Measurements from ENCODE around the gene XRCC1. TPM values are rescaled to one million over a fixed set of nuclear protein-coding genes. Genes with fewer than 3 reads are reported as not detected.

XRCC1 gene
- total RNA-seq, 1 experiment from 2014 or later = 37.4 TPM

DNA sequence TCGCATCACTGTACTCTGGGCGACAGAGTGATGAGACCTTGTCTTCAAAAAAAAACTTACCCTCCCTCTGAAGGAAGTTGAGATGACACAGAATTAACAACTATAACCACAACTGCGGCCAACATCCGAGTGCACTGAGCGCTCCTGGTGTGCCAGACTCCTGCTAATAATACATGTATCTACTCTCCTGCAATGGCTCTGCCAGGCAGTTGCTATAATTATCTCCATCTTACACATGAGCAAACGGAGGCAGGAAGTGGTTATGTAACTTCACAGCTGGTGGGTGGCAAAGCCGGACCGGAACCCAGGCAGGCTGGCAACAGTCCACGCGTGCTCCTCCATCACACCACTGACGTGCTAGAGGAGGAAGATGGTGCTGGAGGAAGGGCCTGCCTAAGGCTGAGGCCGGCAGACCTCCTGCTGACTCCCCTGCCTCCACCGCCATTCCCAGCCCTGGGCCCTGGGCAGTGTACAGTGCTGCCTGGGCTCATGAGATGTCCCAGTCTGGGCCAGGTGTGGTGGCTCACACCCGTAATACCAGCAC lies 12.6 kb downstream of the XRCC1 start:
- H3K27me3 ChIP-seq (ENCODE audit: insufficient read depth, low read length) = no peaks in the 10 kb centered on the region
- CTCF ChIA-PET = no interaction called here
- no peak overlapping the region for H3K4me3 ChIP-seq (replicated peaks in 1 of 2; ENCODE audit: low read depth in 1 of 2, low read length in 2 of 2)
- H3K9ac ChIP-seq (ENCODE audit: low read length) = peak overlapping the region; percentile 17; the same call in 1 of the 2 replicates
- H3K27ac ChIP-seq (ENCODE audit: low read depth, low read length) = no peak overlapping the region
- no peak for TF ChIP-seq EZH2 (IDR thresholded peaks at IDR 0.05)
- TF ChIP-seq CEBPB (IDR thresholded peaks at IDR 0.05; ENCODE audit: low read depth) = no peak
- TF ChIP-seq ELF1 (IDR thresholded peaks at IDR 0.05; ENCODE audit: borderline replicate concordance, low read depth) = no peak
- no peak for TF ChIP-seq JUND (IDR thresholded peaks at IDR 0.05)
- no peak for TF ChIP-seq EZH2phosphoT487 (IDR thresholded peaks at IDR 0.05; ENCODE audit: borderline replicate concordance)
- DNase-seq (ENCODE audit: low read depth, low spot score) (no peak), ATAC-seq (peak; percentile 41)
- POLR2A ChIA-PET = no interaction called here
- BruUV-seq (replicated peaks) = no TSS peak
- no peaks in the 10 kb centered on the region for H4K20me1 ChIP-seq (ENCODE audit: insufficient read depth)
- H3K4me1 ChIP-seq (ENCODE audit: control insufficient read depth in 1 of 2, insufficient read depth in 2 of 2, low read length in 2 of 2) = peaks cover 0 to 24% of the 10 kb centered on the region in 2 experiments; a peak in 2 of 4 replicates
- H3K36me3 ChIP-seq (ENCODE audit: control insufficient read depth in 1 of 2, insufficient read depth in 2 of 2, low read length in 2 of 2) = no peaks in the 10 kb centered on the region; a peak in 2 of 4 replicates
- H3K4me2 ChIP-seq (ENCODE audit: low read length) = peak overlapping the region; percentile 53
- RAD21 ChIA-PET (ENCODE audit: low non-redundant PET in 1 of 2, low total read pairs in 2 of 2, uncharacterized antibody in 2 of 2, unreplicated experiment in 2 of 2) = no interaction called here
- H2AFZ ChIP-seq (ENCODE audit: low read depth, low read length, poor library complexity, severe bottlenecking) = no peak overlapping the region
- intact Hi-C loops (cut with micrococcal nuclease) = no loop called here
- H3K79me2 ChIP-seq (ENCODE audit: insufficient read depth, low read length) = no peaks in the 10 kb centered on the region
- H3K9me2 ChIP-seq (ENCODE audit: insufficient read depth) = no peaks in the 10 kb centered on the region
- no peaks in the 10 kb centered on the region for H3K9me3 ChIP-seq (ENCODE audit: control insufficient read depth in 1 of 2, insufficient read depth in 1 of 2, low read depth in 1 of 2, low read length in 2 of 2)

DNA sequence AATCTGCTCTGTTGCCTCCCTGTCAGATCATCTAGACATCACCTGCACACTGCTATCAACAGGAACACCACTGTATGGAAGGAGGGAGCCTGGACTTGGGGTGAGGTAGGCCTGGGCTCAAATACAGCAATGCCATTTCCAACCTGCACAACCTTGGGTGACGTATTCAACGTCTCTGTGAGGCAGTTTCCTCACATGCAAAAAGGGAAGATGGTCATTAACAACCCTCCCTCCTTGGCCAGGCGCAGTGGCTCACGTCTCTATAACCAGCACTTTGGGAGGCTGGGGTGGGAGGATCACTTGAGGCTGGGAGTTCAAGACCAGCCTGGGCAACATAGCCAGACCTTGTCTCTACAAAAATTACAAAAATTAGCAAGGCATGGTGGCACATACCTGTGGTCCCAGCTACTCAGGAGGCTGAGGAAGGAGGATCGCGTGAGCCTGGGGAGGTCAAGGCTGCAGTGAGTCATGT lies 13.1 kb downstream of the XRCC1 start:
- ATAC-seq = peak; percentile 12; the same call in 1 of the 2 replicates
- no peak overlapping the region for H3K27ac ChIP-seq (ENCODE audit: low read depth, low read length)
- TF ChIP-seq YY1 (IDR thresholded peaks at IDR 0.05; ENCODE audit: extremely low read depth, insufficient replicate concordance, low read depth, low read length) (no peak), ZBTB33 (IDR thresholded peaks at IDR 0.05; ENCODE audit: extremely low read depth, insufficient replicate concordance, low read length) (no peak), POLR2AphosphoS5 (IDR thresholded peaks at IDR 0.05; ENCODE audit: low read depth, low read length) (no peak), POLR2A (IDR thresholded peaks at IDR 0.05; ENCODE audit: borderline replicate concordance, extremely low read depth, insufficient read depth, insufficient read length) (no peak), EGR1 (IDR thresholded peaks at IDR 0.05; ENCODE audit: low read depth) (no peak), RAD21 (IDR thresholded peaks at IDR 0.05; ENCODE audit: low read depth) (no peak), EZH2phosphoT487 (IDR thresholded peaks at IDR 0.05; ENCODE audit: borderline replicate concordance) (no peak), SP1 (IDR thresholded peaks at IDR 0.05; ENCODE audit: low read depth) (no peak), FOSL1 (IDR thresholded peaks at IDR 0.05; ENCODE audit: low read depth) (no peak), SRF (IDR thresholded peaks at IDR 0.05; ENCODE audit: low read depth) (no peak), JUND (IDR thresholded peaks at IDR 0.05) (no peak), ZFX (IDR thresholded peaks at IDR 0.05) (no peak)
- TF ChIP-seq, protein P1, sequence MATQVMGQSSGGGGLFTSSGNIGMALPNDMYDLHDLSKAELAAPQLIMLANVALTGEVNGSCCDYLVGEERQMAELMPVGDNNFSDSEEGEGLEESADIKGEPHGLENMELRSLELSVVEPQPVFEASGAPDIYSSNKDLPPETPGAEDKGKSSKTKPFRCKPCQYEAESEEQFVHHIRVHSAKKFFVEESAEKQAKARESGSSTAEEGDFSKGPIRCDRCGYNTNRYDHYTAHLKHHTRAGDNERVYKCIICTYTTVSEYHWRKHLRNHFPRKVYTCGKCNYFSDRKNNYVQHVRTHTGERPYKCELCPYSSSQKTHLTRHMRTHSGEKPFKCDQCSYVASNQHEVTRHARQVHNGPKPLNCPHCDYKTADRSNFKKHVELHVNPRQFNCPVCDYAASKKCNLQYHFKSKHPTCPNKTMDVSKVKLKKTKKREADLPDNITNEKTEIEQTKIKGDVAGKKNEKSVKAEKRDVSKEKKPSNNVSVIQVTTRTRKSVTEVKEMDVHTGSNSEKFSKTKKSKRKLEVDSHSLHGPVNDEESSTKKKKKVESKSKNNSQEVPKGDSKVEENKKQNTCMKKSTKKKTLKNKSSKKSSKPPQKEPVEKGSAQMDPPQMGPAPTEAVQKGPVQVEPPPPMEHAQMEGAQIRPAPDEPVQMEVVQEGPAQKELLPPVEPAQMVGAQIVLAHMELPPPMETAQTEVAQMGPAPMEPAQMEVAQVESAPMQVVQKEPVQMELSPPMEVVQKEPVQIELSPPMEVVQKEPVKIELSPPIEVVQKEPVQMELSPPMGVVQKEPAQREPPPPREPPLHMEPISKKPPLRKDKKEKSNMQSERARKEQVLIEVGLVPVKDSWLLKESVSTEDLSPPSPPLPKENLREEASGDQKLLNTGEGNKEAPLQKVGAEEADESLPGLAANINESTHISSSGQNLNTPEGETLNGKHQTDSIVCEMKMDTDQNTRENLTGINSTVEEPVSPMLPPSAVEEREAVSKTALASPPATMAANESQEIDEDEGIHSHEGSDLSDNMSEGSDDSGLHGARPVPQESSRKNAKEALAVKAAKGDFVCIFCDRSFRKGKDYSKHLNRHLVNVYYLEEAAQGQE (IDR thresholded peaks at IDR 0.05; ENCODE audit: low read depth) = no peak
- TF ChIP-seq, protein P2, sequence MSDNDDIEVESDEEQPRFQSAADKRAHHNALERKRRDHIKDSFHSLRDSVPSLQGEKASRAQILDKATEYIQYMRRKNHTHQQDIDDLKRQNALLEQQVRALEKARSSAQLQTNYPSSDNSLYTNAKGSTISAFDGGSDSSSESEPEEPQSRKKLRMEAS (IDR thresholded peaks at IDR 0.05) = no peak

More for the DNA sequence above, 13.1 kb downstream of the XRCC1 start:
- Histone ChIP-seq H3K27me3 (ENCODE audit: insufficient read depth, low read length) (no peaks in the 10 kb centered on the region), H3K9me3 (ENCODE audit: control insufficient read depth in 1 of 2, insufficient read depth in 1 of 2, low read depth in 1 of 2, low read length in 2 of 2) (no peaks in the 10 kb centered on the region), H3K4me3 (replicated peaks in 1 of 2; ENCODE audit: low read depth in 1 of 2, low read length in 2 of 2) (no peak overlapping the region), H3K4me1 (ENCODE audit: control insufficient read depth in 1 of 2, insufficient read depth in 2 of 2, low read length in 2 of 2) (peaks cover 0 to 24% of the 10 kb centered on the region in 2 experiments; a peak in 2 of 4 replicates), H4K20me1 (ENCODE audit: insufficient read depth) (no peaks in the 10 kb centered on the region), H3K9me2 (ENCODE audit: insufficient read depth) (no peaks in the 10 kb centered on the region), H3K79me2 (ENCODE audit: insufficient read depth, low read length) (no peaks in the 10 kb centered on the region), H3K9ac (ENCODE audit: low read length) (no peak overlapping the region), H3K4me2 (ENCODE audit: low read length) (peak overlapping the region; percentile 53), H2AFZ (ENCODE audit: low read depth, low read length, poor library complexity, severe bottlenecking) (no peak overlapping the region), H3K36me3 (ENCODE audit: control insufficient read depth in 1 of 2, insufficient read depth in 2 of 2, low read length in 2 of 2) (no peaks in the 10 kb centered on the region; a peak in 2 of 4 replicates)
- no peak for DNase-seq (ENCODE audit: low read depth, low spot score)
- ChIA-PET RAD21 (ENCODE audit: low non-redundant PET in 1 of 2, low total read pairs in 2 of 2, uncharacterized antibody in 2 of 2, unreplicated experiment in 2 of 2) (no interaction called here), CTCF (no interaction called here), POLR2A (no interaction called here)
- no TSS peak for BruUV-seq (replicated peaks)
- intact Hi-C loops (cut with micrococcal nuclease) = no loop called here

All from HCT116 (cell line).